Hematopoietic multipotent progenitor cell (in vitro differentiated cells): ENCODE results near the gene KSR2. TPM values are rescaled to one million over a fixed set of nuclear protein-coding genes. Genes with fewer than 3 reads are reported as not detected.
A peak's percentile ranks its signal among the peaks of the same experiment; 100 is the strongest.
"Not testable (repeated sequence)": the region's sequence is repeated elsewhere in the genome, so short reads cannot be mapped to it uniquely, and the experiment has no call there.

ENCODE experiments used
- DNase-seq, 3 donors: peaks; one replicate each; pipeline ENCODE4 v3.0.0-alpha.2; 2011 to 2015; ENCODE audit warnings: low read depth in 2 of 3, low spot score in 2 of 3
- total RNA-seq: library from RNA; depleted of rRNA; stranded (reverse); fragments of >200 nt; gene quantifications from one replicate; pipeline ENCODE4 v1.2.3, GENCODE V29; 2012

Gene KSR2
- under 0.01 TPM for total RNA-seq

DNA sequence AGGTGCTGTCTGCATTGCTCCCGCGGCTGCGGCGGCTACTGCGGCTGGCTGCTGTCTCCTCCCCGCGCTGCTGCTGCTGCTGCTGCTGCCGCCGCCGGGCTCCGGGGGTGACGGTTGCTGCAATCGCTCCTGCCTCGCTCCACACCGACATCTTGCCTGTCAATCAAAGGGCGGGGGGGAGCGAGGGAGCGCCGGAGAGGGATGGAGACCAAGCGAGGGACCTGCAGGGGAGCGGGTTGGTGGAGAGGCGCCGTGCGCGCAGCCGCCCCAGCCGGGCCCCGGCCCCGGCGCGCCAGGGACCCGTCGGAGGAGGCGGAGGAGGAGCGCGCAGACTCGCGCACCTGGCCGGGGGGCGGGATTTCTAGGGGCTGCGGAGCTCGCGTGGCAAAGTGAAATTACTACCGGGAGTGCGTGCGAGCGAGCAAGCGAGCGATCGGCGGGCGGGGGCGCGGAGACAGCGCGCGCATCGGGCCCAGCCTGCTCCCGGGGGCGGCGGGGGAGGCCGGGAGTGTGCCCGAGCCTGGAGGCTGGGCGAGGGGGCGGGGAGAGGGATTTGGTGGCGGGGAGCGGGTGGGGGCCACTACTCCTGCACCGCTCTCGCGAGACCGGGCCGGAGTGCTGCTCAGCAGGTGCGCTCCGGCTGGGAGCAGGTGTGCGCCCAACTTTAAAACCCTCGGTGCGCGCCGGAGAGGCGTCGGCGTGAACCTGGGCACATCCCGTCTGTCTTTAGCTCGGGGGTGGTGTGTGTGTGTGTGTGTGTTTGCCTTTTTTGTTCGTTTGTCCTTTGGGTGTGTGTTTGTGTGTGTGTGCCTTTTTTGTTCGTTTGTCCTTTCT, at the start of gene KSR2:
TSS of gene KSR2 (minus strand) at position 165 of the 834 bp plus-strand sequence. CDS start 735 bp downstream, outside the sequence.
- peak in 2 of 3 donors; percentile 27 to 53 for DNase-seq

DNA sequence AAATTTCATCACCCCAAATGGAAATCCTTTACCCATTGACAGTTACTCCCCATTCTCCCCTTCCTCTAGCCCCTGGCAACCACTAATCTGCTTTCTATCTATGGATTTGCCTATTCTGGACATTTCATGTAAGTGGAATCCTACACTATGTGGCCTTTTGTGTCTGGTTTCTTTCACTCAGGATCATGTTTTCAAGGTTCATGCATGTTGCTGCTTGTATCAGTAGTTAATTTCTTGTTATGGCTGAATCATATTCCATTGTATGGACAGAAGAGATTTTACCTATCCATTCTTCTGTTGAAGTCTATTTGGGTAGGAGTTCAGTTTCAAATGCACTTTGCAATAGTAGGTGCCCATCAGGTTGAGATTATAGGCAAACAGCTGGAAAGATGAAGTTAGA, 49.1 kb upstream of the KSR2 start:
- no peak for DNase-seq

GRCh38 chr12:118016424-118017264, 47.9 kb upstream of the KSR2 start, which contains the start of gene RFC5:
Gene RFC5 (plus strand): TSS chr12:118016703. CDS start chr12:118016828, 125 bp downstream.
- peak; percentile 88 to 98 (median 97) for DNase-seq

DNA sequence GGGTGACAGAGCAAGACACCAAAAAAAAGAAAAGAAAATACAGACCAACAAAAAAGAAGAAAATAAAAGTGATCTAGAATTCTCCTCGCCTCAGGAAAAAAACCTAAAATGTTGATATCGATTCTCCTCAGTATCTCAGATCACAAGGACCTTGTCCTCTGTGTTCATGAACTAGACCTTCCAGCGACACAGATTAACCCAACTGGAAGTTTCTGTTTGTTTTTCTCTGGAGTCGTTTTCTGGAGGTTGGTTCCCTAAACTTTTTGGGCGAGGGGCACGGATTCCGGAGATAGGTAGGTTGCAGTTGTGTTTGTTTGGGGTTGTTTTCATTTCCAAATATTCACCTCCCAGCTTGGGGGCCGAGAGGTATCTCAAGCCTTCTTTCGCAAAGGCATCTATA, 47.2 kb upstream of the KSR2 start:
- DNase-seq, result no peak

DNA sequence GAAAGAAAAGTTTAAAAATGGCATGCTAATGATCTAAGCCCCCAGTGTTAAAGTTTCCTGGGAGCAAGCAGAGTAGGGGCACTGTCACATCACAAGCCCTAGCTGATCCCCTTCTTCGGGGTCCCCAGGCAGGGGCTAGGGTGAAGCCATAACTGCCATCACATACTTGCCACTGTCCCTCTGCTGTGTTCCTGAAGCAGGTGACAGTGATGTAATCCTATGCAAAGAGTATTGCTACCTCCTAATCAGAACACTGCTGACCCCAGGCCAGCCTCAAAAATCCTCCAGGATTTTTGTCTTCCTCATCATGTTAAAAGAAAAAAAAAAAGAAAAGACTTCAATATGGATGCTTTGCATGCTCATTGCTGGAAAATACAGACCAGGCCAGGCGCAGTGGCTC, 46.5 kb upstream of the KSR2 start:
- no peak for DNase-seq

DNA sequence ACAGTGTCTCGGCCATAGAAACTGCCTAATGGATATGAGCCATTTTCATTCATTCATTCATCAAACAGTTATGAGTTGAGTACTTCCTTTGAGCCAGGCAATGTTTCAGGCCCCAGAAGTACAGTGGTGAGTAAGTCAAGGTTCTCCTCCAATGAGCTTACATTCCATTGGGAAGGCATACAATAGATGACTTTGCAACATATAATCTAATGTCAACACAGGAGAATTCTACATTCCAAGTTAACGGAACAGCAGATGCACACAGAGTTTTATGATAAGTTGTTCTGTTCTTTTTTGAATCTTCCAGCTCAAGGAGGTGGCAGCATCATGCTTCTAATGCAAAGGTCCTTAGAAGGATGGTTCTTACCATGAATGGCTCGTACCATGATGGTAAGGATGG, 44.5 kb upstream of the KSR2 start:
- DNase-seq, result no peak

DNA sequence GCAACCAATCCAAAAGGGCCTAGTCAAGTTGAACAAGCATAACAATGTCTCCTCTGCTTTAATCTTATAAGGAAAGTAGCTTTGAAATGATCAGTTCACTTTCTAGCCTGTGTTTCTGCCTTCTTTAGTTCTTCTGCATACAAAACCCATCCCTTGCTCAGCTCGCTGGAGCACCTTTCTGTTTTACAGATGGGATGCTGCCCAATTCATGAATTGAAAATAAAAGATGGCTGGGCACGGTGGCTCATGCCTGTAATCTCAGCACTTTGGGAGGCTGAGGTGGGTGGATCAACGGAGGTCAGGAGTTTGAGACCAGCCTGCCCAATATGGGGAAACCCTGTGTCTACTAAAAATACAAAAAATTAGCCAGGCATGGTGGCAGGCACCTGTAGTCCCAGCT, 43.2 kb upstream of the KSR2 start:
- no peak for DNase-seq

DNA sequence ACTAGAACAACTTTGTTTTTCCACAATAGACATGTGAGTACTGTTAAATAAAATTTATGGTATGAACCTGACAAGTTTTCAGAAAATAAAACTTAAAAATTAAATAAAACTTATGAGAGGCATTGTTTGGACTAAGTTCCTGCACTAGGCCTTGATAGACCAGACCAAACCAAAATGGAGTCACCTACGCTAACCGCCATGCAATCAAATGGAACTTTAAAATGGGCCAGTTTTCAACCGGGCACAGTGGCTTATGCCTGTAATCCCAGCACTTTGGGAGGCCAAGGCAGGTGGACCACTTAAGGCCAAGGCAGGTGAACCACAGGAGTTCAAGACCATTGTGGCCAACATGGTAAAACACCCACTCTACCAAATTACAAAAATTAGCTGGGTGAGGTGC, 42.6 kb upstream of the KSR2 start:
- no peak for DNase-seq

GRCh38 chr12:118010903-118011302, 42.1 kb upstream of the KSR2 start:
- no peak for DNase-seq

DNA sequence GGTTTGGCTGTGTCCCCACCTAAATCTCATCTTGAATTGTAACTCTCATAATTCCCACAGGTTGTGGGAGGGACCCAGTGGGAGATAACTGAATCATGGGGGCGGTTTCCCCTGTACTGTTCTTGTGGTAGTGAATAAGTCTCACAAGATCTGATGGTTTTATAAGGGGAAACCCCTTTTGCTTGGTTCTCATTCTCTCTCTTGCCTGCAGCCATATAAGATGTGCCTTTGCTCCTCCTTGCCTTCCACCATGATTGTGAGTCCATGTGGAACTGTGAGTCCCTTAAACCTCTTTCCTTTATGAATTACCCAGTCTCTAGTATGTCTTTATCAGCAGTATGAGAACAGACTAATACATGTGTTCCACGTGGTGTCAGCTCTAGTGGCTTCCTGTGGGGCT, 31.0 kb upstream of the KSR2 start:
- not testable (repeated sequence) for DNase-seq

- DNase-seq, result no peak
Measured at GRCh38 chr12:117998719-117999118, 29.9 kb upstream of the KSR2 start.

GRCh38 chr12:117994551-117995438, 26.0 kb upstream of the KSR2 start:
- DNase-seq, result no peak

DNA sequence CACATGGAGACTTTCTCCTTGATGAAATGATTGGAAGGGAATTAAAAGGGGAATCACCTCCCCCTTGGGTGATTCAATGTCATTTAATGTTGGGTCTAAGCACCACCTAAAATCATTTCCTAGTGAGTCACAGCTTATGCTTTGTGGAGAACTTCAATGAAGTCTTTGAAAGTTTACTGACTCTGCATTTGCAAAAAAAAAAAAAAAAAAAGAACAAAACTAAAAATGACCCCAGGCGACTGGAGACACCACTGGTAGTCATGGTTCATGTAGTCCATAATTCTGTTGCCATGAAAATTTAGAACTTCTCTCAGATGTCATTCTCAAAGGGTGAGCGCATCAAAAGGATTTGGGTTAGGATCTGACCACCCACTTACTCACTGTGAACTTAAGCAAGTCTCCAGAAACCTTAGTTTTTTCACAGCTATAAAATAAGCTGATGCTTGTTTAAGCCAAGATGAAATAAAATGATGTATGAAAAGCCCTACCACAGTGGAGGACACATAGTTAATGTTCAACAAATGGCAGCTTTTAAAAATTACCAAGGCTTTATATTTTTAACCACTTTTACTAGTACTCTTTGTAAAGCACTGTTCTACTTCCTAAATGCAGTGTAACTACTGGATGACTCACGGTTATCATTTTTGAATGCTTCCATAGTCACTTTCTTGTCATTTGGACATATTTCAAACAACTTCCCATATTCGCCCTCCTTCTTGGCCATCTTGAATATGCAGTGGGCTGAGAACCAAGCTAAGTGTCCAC, 18.1 kb upstream of the KSR2 start:
- DNase-seq, result no peak

GRCh38 chr12:117985182-117985581, 16.4 kb upstream of the KSR2 start:
- DNase-seq, result no peak

DNA sequence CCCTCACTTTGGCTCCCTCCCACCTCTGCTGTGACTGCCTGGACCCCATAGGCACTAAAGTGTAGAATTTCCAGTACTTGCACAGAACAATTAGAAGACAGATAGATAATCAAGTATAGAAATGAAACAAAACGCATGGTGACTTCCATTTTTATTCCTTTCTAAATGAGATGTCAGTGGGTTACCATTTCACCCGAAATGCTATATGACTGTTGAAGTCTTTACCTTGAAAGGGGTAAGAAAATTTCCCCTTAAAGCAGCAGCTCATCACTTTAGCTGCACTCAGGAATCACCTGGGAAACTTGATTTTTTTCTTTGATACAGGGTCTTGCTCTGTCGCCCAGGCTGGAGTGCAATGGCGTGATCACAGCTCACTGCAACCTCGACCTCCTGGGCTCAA, 12.5 kb upstream of the KSR2 start:
- no peak for DNase-seq

DNA sequence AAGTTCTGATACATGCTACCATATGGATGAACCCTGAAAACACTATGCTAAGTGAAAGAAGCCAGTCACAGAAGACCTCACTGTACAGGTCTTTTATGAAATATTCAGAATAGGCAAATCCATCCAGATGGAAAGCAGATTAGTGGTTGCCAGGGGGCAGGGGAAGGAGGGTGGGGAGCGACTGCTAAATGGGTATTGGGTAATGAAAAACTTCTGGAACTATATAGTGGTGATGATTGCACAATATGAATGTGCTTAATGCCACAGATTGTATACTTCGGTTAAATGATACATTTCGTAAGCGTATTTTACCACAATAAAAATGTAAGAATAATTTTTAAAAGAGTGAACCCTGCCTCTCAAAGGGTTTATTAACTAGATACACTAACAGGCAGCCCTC, 11.8 kb upstream of the KSR2 start:
- no peak for DNase-seq

GRCh38 chr12:117977373-117977772, 8.6 kb upstream of the KSR2 start:
- DNase-seq, result no peak

- no peak for DNase-seq
Measured at GRCh38 chr12:117975006-117975405, 6.2 kb upstream of the KSR2 start.

DNA sequence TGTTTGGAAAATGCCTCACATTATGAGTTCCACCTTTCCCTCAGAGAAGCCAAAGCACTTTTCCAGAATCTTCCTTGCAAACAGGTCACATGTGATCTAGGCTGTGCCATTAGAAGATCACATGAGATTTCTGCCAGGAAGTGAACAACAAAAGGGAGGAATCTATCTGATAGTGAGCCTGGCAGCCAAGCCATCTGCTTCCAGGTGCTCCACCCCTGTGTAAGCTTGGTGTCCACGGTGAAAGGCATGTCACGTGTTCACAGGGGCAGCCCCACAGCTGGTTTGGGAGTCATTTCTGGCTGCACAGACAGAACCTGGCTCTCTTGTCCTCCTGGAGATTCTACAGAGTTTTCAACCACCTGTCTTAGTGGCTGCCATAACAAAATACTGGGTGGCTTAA, 3.5 kb upstream of the KSR2 start:
- DNase-seq, result no peak

DNA sequence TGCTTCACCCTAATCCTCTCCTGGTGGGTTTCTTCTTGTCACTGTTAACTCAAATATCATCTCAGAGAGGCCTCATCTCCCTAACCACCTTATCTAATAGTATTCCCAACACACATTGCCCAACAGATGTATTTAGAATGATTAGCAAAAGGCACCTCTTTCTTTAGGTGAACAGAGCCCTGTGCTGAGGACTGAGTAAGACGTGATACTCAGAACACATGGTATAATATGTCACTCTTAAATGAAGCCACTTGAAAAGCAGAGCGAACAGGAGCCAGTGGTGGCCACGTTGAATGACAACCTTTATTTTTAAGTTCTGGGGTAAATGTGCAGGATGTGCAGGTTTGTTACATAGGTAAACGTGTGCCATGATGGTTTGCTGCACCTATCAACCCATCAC, 1.5 kb upstream of the KSR2 start:
- DNase-seq, result no peak
